ENCODE measurements around the gene SLC2A1. TPM values are rescaled to one million over a fixed set of nuclear protein-coding genes. Genes with fewer than 3 reads are reported as not detected.

SLC2A1 gene
- total RNA-seq, 1 donor from 2014 or later: 303 TPM

- Histone ChIP-seq H3K4me3 (no peak overlapping the region), H3K4me1 (peaks cover 32% of the 10 kb centered on the region), H3K79me2 (ENCODE audit: low read depth) (no peaks in the 10 kb centered on the region), H2AFZ (replicated peaks) (no peak overlapping the region), H3K4me2 (no peak overlapping the region), H3K9ac (no peak overlapping the region), H3K27ac (no peak overlapping the region), H3K36me3 (no peaks in the 10 kb centered on the region), H4K20me1 (ENCODE audit: low read depth) (no peaks in the 10 kb centered on the region), H3K9me3 (ENCODE audit: low read depth) (no peaks in the 10 kb centered on the region), H3F3A (ENCODE audit: low read depth) (peaks cover 9% of the 10 kb centered on the region), H3K27me3 (no peaks in the 10 kb centered on the region)
- DNase-seq (ENCODE audit: low spot score): no peak
- peaks cover 27% of the 10 kb centered on the region for H3K36me3 Mint-ChIP-seq
- H3K4me1 Mint-ChIP-seq: peaks cover 76% of the 10 kb centered on the region
- H3K27ac Mint-ChIP-seq: peak overlapping the region; percentile 36
- peaks cover 9% of the 10 kb centered on the region for H3K27me3 Mint-ChIP-seq (ENCODE audit: insufficient read depth, low read depth)
- no peaks in the 10 kb centered on the region for H3K9me3 Mint-ChIP-seq
- TF ChIP-seq EZH2 (IDR thresholded peaks at IDR 0.05): no peak
- no peak for TF ChIP-seq CTCF (IDR thresholded peaks at IDR 0.05)
- TF ChIP-seq EZH2phosphoT487 (IDR thresholded peaks at IDR 0.05): no peak
- H3K4me3 Mint-ChIP-seq: no peak overlapping the region
Measured at GRCh38 chr1:42977653-42978052, 19.0 kb upstream of the SLC2A1 start.

- Histone ChIP-seq H4K20me1 (ENCODE audit: low read depth) (no peaks in the 10 kb centered on the region), H3K4me1 (peaks cover 13% of the 10 kb centered on the region), H3K9ac (no peak overlapping the region), H3K9me3 (ENCODE audit: low read depth) (no peaks in the 10 kb centered on the region), H3F3A (ENCODE audit: low read depth) (peaks cover 6% of the 10 kb centered on the region), H3K4me2 (no peak overlapping the region), H2AFZ (replicated peaks) (no peak overlapping the region), H3K79me2 (ENCODE audit: low read depth) (no peaks in the 10 kb centered on the region), H3K27ac (no peak overlapping the region), H3K27me3 (no peaks in the 10 kb centered on the region), H3K4me3 (no peak overlapping the region), H3K36me3 (no peaks in the 10 kb centered on the region)
- Mint-ChIP-seq H3K4me3 (no peak overlapping the region), H3K27me3 (ENCODE audit: insufficient read depth, low read depth) (peaks cover 8% of the 10 kb centered on the region), H3K36me3 (peaks cover 22% of the 10 kb centered on the region), H3K9me3 (no peaks in the 10 kb centered on the region), H3K27ac (no peak overlapping the region), H3K4me1 (peaks cover 62% of the 10 kb centered on the region)
- DNase-seq (ENCODE audit: low spot score): no peak
- TF ChIP-seq CTCF (IDR thresholded peaks at IDR 0.05) (no peak), EZH2 (IDR thresholded peaks at IDR 0.05) (no peak), EZH2phosphoT487 (IDR thresholded peaks at IDR 0.05) (no peak)
Measured at GRCh38 chr1:42975561-42976225, 17.0 kb upstream of the SLC2A1 start.

GRCh38 chr1:42974767-42975437 is 16.2 kb upstream of the SLC2A1 start:
- Histone ChIP-seq H2AFZ (replicated peaks) (no peak overlapping the region), H3K36me3 (no peaks in the 10 kb centered on the region), H3K4me1 (peaks cover 13% of the 10 kb centered on the region), H3K4me3 (no peak overlapping the region), H3F3A (ENCODE audit: low read depth) (peaks cover 6% of the 10 kb centered on the region), H3K27ac (no peak overlapping the region), H3K9ac (no peak overlapping the region), H3K9me3 (ENCODE audit: low read depth) (no peaks in the 10 kb centered on the region), H3K4me2 (no peak overlapping the region), H3K27me3 (no peaks in the 10 kb centered on the region), H4K20me1 (ENCODE audit: low read depth) (no peaks in the 10 kb centered on the region), H3K79me2 (ENCODE audit: low read depth) (no peaks in the 10 kb centered on the region)
- no peak for TF ChIP-seq CTCF (IDR thresholded peaks at IDR 0.05)
- TF ChIP-seq EZH2phosphoT487 (IDR thresholded peaks at IDR 0.05): no peak
- TF ChIP-seq EZH2 (IDR thresholded peaks at IDR 0.05): no peak
- Mint-ChIP-seq H3K27ac (peak overlapping the region; percentile 83), H3K4me3 (no peak overlapping the region), H3K4me1 (peaks cover 57% of the 10 kb centered on the region), H3K36me3 (peaks cover 20% of the 10 kb centered on the region), H3K27me3 (ENCODE audit: insufficient read depth, low read depth) (peaks cover 5% of the 10 kb centered on the region), H3K9me3 (no peaks in the 10 kb centered on the region)
- DNase-seq (ENCODE audit: low spot score): no peak

All from neural progenitor cell (in vitro differentiated cells).